Measurements from ENCODE around the gene PPP5C.

DNA sequence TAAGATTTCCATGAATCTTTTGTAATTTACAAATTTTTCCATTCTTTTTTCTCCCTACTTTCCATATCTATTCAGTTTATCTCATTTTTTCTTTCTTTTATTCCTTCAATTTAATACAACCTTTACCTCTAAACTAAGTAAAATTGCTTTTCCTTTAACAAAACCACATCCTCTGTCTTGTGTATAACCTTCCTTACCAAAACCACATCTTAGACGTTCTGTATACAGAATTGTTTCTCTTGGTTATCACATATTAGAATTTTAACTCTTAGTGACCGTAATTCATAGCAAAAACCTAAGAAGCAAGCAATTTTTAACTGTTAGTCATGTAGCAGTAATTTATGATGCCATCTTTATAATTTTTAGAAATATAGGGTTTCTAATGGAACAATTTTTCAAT is 15.0 kb downstream of the PPP5C start:
- TF ChIP-seq CTCF (IDR thresholded peaks at IDR 0.05; ENCODE audit: borderline replicate concordance, extremely low read depth, low read length, poor library complexity, severe bottlenecking) (no peak), EZH2 (IDR thresholded peaks at IDR 0.05; ENCODE audit: borderline replicate concordance, low read depth, low read length, severe bottlenecking) (no peak)
